Measurements from ENCODE around the gene KLHL29.

KLHL29 gene

GRCh38 chr2:23513245-23513871, 128.4 kb downstream of the KLHL29 start:
- no peak for DNase-seq (ENCODE audit: low read depth)

- no peak for DNase-seq (ENCODE audit: low read depth)
These were observed 129.2 kb downstream of the KLHL29 start for GRCh38 chr2:23513872-23514793.

- DNase-seq (ENCODE audit: low read depth) = no peak
These were observed 131.7 kb downstream of the KLHL29 start for GRCh38 chr2:23516520-23517256.

- DNase-seq (ENCODE audit: low read depth) = no peak
These were observed 133.7 kb downstream of the KLHL29 start for GRCh38 chr2:23518481-23519333.

- no peak for DNase-seq (ENCODE audit: low read depth)
These were observed 134.3 kb downstream of the KLHL29 start for GRCh38 chr2:23519334-23519651.

- no peak for DNase-seq (ENCODE audit: low read depth)
These were observed 135.3 kb downstream of the KLHL29 start for GRCh38 chr2:23520256-23520655.

- no peak for DNase-seq (ENCODE audit: low read depth)
These were observed 136.1 kb downstream of the KLHL29 start for GRCh38 chr2:23521060-23521459.

- no peak for DNase-seq (ENCODE audit: low read depth)
These were observed 137.9 kb downstream of the KLHL29 start for GRCh38 chr2:23522726-23523372.

GRCh38 chr2:23523373-23524260, 138.6 kb downstream of the KLHL29 start:
- no peak for DNase-seq (ENCODE audit: low read depth)

GRCh38 chr2:23524261-23524706, 139.3 kb downstream of the KLHL29 start:
- no peak for DNase-seq (ENCODE audit: low read depth)

- DNase-seq (ENCODE audit: low read depth) = no peak
These were observed 140.3 kb downstream of the KLHL29 start for GRCh38 chr2:23525137-23525765.

- DNase-seq (ENCODE audit: low read depth) = no peak
These were observed 141.1 kb downstream of the KLHL29 start for GRCh38 chr2:23526114-23526513.

GRCh38 chr2:23526835-23527790, 142.1 kb downstream of the KLHL29 start:
- no peak for DNase-seq (ENCODE audit: low read depth)

GRCh38 chr2:23528171-23528570, 143.2 kb downstream of the KLHL29 start:
- DNase-seq (ENCODE audit: low read depth) = no peak

- DNase-seq (ENCODE audit: low read depth) = no peak
These were observed 143.7 kb downstream of the KLHL29 start for GRCh38 chr2:23528690-23529089.

GRCh38 chr2:23529659-23530058, 144.7 kb downstream of the KLHL29 start:
- DNase-seq (ENCODE audit: low read depth) = no peak

- no peak for DNase-seq (ENCODE audit: low read depth)
These were observed 145.4 kb downstream of the KLHL29 start for GRCh38 chr2:23530206-23530908.

- DNase-seq (ENCODE audit: low read depth) = no peak
These were observed 145.9 kb downstream of the KLHL29 start for GRCh38 chr2:23530909-23531276.

All from stimulated activated CD8-positive, alpha-beta memory T cell treated with anti-CD3 and anti-CD28 coated beads, Interleukin-12 subunit alpha, Interleukin-12 subunit beta, amount 100 ng/mL, for 4 hours (primary cell).